ENCODE measurements around the gene SYT17.

GRCh38 chr16:19242987-19243575 is 75.0 kb downstream of the SYT17 start:
- TF ChIP-seq CTCF (IDR thresholded peaks at IDR 0.05; ENCODE audit: insufficient read depth, low read length) (no peak), REST (IDR thresholded peaks at IDR 0.05; ENCODE audit: insufficient replicate concordance, low read depth) (no peak), GABPA (IDR thresholded peaks at IDR 0.05; ENCODE audit: low read depth) (no peak), POLR2AphosphoS5 (IDR thresholded peaks at IDR 0.05; ENCODE audit: low read depth) (no peak), SPI1 (IDR thresholded peaks at IDR 0.05; ENCODE audit: borderline replicate concordance, low read depth) (no peak)
